Testis (tissue), 2 donors: ENCODE results near the gene SERP2.

Experiments
- CTCF ChIP-seq, 3 experiments: fragments of 450-650 bp in 2 of 3; fragments of 200-600 bp in 1 of 3; sonication (generic) in 1 of 3; IDR thresholded peaks; one replicate each; pipeline ENCODE4 v1.5.1; 2016 to 2019; ENCODE audit warnings: antibody characterized with exemption in 3 of 3, mild to moderate bottlenecking in 2 of 3, moderate library complexity in 1 of 3
- POLR2A ChIP-seq: fragments of 450-650 bp; IDR thresholded peaks from one replicate; pipeline ENCODE4 v1.6.1; 2017; ENCODE audit warnings: antibody characterized with exemption, mild to moderate bottlenecking, moderate library complexity

- TF ChIP-seq CTCF (IDR thresholded peaks at IDR 0.05) = no peak
- no peak for TF ChIP-seq POLR2A
Measured at GRCh38 chr13:44432650-44433049, 59.0 kb downstream of the SERP2 start.
